SU-DHL-6 (cell line): ENCODE data around the gene SCAMP5.

ENCODE experiments used
- H2AFZ ChIP-seq: fragments of 200-600 bp; sonication (generic); 2 replicates; pipeline ENCODE4 v1.6.1; 2014; ENCODE audit warnings: low read depth, mild to moderate bottlenecking, moderate library complexity, mixed read lengths, antibody characterized with exemption, low read length; ENCODE audit not compliant: severe bottlenecking
- H3F3A ChIP-seq: fragments of 200-600 bp; shearing (Covaris generic); 2 replicates; pipeline ENCODE4 v1.6.0; 2016; ENCODE audit warnings: antibody characterized with exemption, mild to moderate bottlenecking; ENCODE audit not compliant: insufficient read depth
- H3K27ac ChIP-seq: fragments of 200-600 bp; sonication (generic); 2 replicates; pipeline ENCODE4 v1.5.1; 2016; ENCODE audit warnings: low read depth, mild to moderate bottlenecking, low read length, moderate library complexity, mixed read lengths
- H3K27me3 ChIP-seq: fragments of 200-600 bp; sonication (generic), shearing (Covaris generic); 2 replicates; pipeline ENCODE4 v1.6.0; 2014; ENCODE audit warnings: mild to moderate bottlenecking, low read length
- H3K36me3 ChIP-seq: fragments of 200-600 bp; sonication (generic); 2 replicates; pipeline ENCODE4 v1.6.1; 2014; ENCODE audit warnings: mild to moderate bottlenecking, low read length, mixed read lengths
- H3K4me2 ChIP-seq: fragments of 300-600, 200-600 bp; shearing (Covaris generic), sonication (generic); 2 replicates; pipeline ENCODE4 v1.6.0; 2014; ENCODE audit warnings: low read length, low read depth, mild to moderate bottlenecking; ENCODE audit not compliant: poor library complexity, severe bottlenecking
- H3K4me3 ChIP-seq: fragments of 200-600 bp; sonication (generic); 2 replicates; pipeline ENCODE4 v1.5.1; 2014; ENCODE audit warnings: antibody characterized with exemption, low read length, mild to moderate bottlenecking, mixed read lengths; ENCODE audit not compliant: insufficient read depth, poor library complexity, severe bottlenecking
- H3K79me2 ChIP-seq: fragments of 200-600 bp; sonication (generic); 2 replicates; pipeline ENCODE4 v1.6.1; 2014; ENCODE audit warnings: mild to moderate bottlenecking, low read length, moderate library complexity; ENCODE audit not compliant: insufficient read depth
- H3K9ac ChIP-seq: fragments of 200-600 bp; sonication (generic); 2 replicates; pipeline ENCODE4 v1.7.0; 2014; ENCODE audit warnings: mild to moderate bottlenecking, low read length
- H3K9me2 ChIP-seq: fragments of 200-600 bp; sonication (generic); replicated peaks from 2 replicates; pipeline ENCODE4 v1.6.1; 2014; ENCODE audit warnings: low read length; ENCODE audit not compliant: insufficient read depth
- H3K9me3 ChIP-seq: fragments of 200-600 bp; sonication (generic); 2 replicates; pipeline ENCODE4 v1.6.1; 2014; ENCODE audit warnings: low read length, mixed read lengths; ENCODE audit not compliant: insufficient read depth
- H4K20me1 ChIP-seq: fragments of 200-600 bp; sonication (generic); 2 replicates; pipeline ENCODE4 v1.6.1; 2014; ENCODE audit warnings: low read depth, mild to moderate bottlenecking, antibody characterized with exemption, low read length, moderate library complexity, mixed read lengths
- CTCF ChIP-seq: fragments of 200-600 bp; sonication (generic); IDR thresholded peaks from one replicate; pipeline ENCODE4 v1.5.1; 2017; ENCODE audit warnings: antibody characterized with exemption, mild to moderate bottlenecking, low read length, moderate library complexity; ENCODE audit not compliant: insufficient read depth, poor library complexity, severe bottlenecking
- EZH2phosphoT487 ChIP-seq: fragments of 200-600 bp; sonication (generic), shearing (Covaris generic); conservative IDR thresholded peaks from 2 replicates; pipeline ENCODE4 v1.6.1; 2018; ENCODE audit warnings: mild to moderate bottlenecking, antibody characterized with exemption, low read length, moderate library complexity, mixed read lengths

The SCAMP5 gene

DNA sequence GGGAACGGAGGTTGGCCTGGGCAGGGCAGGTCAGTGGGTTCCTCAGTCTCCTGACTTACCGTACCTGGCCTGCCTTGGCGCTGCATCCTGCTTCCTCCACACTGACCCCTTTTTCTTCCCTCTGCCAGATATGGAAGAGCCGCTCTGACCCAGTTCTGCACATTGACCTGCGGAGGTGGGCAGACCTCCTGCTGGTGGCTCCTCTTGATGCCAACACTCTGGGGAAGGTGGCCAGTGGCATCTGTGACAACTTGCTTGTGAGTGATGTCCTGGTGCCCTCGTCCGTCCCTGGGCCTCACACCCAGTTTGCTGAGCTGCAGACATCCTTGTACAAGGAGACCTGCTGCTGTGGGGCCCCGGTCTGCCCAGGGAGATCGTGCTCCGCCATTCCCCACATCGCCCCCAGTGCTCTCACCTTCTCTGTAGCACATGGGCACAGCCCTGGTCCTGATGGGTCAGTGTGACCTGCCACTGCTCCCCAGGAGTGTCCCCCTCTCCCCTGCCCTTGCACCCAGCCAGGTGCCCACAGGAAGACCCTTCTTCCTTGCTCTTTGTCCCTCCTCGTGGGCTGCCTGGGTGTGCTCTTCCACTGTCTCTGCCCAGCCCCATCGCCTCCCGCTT lies 49.0 kb downstream of the SCAMP5 start:
- no peak overlapping the region for H3K4me3 ChIP-seq
- H2AFZ ChIP-seq, result no peak overlapping the region
- no peak for TF ChIP-seq CTCF
- TF ChIP-seq EZH2phosphoT487, result no peak
- H3K36me3 ChIP-seq, result no peaks in the 10 kb centered on the region
- no peak overlapping the region for H3K4me2 ChIP-seq
- no peaks in the 10 kb centered on the region for H3K27me3 ChIP-seq
- H4K20me1 ChIP-seq, result no peaks in the 10 kb centered on the region; the same call in 1 of the 2 replicates
- H3K79me2 ChIP-seq, result no peaks in the 10 kb centered on the region
- no peak overlapping the region for H3K27ac ChIP-seq
- peaks cover 3% of the 10 kb centered on the region; the same call in 1 of the 2 replicates for H3F3A ChIP-seq
- no peaks in the 10 kb centered on the region for H3K9me2 ChIP-seq
- no peaks in the 10 kb centered on the region for H3K9me3 ChIP-seq
- no peak overlapping the region for H3K9ac ChIP-seq

DNA sequence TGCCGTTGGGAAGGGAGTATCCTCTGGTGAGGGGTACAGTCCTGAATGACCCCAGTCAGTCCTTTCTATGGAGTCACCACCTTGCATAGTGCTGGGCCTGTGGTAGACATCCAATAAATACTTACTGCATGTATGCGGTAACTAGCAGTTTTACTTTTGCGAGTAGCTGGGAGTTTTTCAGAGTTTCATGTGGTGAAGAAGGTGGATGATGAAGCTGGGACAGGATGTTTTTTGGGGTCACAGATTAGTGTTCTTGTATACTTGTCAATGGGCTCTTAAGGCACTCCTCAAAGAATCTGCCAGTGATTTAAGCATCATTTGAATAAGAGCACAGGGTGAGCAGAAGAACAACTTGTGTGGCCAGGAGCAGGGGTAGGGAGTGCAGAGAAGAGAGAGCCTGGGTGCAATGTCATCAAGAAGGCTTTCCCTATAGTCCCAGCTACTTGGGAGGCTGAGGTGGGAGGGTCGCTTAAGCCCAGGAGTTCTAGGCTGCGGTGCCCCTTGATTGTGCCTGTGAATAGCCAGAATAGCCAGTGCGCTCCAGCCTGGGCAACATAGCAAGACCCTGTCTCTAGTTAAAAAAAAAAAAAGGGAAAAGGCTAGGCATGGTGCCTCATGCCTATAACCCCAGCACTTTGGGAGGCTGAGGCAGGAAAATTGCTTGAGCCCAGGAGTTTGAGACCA lies 50.1 kb downstream of the SCAMP5 start:
- no peak overlapping the region for H3K4me3 ChIP-seq

DNA sequence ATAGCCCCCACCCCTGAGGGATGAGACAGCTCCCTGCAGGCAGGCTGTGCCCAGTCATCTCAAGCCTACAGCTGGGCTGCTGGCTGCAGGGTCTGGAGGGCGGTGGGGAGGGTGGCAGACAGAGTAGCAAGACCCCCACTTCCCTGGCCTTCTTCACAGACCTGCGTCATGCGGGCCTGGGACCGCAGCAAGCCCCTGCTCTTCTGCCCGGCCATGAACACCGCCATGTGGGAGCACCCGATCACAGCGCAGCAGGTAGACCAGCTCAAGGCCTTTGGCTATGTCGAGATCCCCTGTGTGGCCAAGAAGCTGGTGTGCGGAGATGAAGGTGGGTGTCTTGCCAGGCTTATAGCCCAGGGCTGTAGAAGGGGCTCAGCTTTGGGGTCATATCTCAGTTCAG lies 53.0 kb downstream of the SCAMP5 start:
- Histone ChIP-seq H3F3A (no peaks in the 10 kb centered on the region), H3K4me2 (no peak overlapping the region), H2AFZ (no peak overlapping the region), H3K79me2 (no peaks in the 10 kb centered on the region), H4K20me1 (no peaks in the 10 kb centered on the region), H3K9ac (no peak overlapping the region), H3K27me3 (no peaks in the 10 kb centered on the region), H3K36me3 (no peaks in the 10 kb centered on the region), H3K9me2 (no peaks in the 10 kb centered on the region), H3K27ac (no peak overlapping the region), H3K9me3 (no peaks in the 10 kb centered on the region), H3K4me3 (no peak overlapping the region)
- no peak for TF ChIP-seq EZH2phosphoT487
- no peak for TF ChIP-seq CTCF

More for the DNA sequence above, 50.1 kb downstream of the SCAMP5 start:
- no peaks in the 10 kb centered on the region for H3K79me2 ChIP-seq
- H3K27ac ChIP-seq, result no peak overlapping the region
- no peaks in the 10 kb centered on the region for H3K9me3 ChIP-seq
- no peaks in the 10 kb centered on the region; the same call in 1 of the 2 replicates for H4K20me1 ChIP-seq
- H3K36me3 ChIP-seq, result no peaks in the 10 kb centered on the region
- no peak for TF ChIP-seq EZH2phosphoT487
- no peak for TF ChIP-seq CTCF
- no peaks in the 10 kb centered on the region for H3K9me2 ChIP-seq
- no peaks in the 10 kb centered on the region for H3K27me3 ChIP-seq
- H3F3A ChIP-seq, result peaks cover 3% of the 10 kb centered on the region; the same call in 1 of the 2 replicates
- no peak overlapping the region for H2AFZ ChIP-seq
- no peak overlapping the region for H3K4me2 ChIP-seq
- no peak overlapping the region for H3K9ac ChIP-seq
